ENCODE results near the gene RHOF. TPM values are rescaled to one million over a fixed set of nuclear protein-coding genes. Genes with fewer than 3 reads are reported as not detected.

Gene RHOF
- total and polyA plus RNA-seq, 2 of the 13 experiments (the other 11 are each of a cell fraction or from before 2014, with no cell fraction given) = 14.6 to 32.2 TPM

DNA sequence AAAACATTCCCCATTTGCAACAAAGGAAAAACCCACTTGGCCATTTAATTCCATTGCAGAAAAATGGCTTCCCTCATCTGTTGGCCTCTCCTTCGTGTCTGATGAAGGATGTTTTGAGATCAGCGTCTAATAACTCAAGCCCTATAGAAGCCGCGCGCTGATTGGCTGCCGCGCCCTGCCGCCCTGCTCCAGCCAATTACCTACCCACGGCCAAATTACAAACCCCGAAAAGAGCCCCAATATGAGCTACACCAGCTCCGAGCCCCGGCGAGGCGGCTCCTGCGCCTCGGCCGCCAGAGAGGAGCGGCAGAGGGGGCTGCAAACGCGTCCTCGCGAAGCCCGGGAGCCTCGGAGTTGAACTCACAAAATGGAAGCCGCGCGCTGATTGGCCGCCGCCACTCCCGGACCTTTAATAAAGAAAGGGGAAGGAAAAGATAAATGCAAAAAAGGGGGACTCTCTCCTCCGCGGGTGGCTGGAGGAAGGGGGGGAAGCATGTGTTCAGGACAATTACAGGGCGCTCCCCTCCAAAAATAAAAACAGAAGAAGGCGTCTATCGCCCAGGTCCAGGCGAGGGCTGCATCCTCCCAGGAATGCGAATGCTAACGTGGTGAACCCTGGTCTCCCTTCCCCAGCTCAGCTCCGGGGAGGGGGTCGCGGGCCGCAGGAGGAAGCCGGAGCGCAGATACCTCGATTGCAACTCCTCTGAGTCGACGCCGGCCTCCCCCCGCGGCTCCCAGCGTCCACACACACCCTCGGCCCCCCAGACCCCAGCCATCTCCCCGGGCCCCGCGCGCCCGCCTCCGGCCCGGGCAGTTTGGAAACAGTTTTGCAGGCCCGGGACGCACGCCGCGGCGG is 9.6 kb upstream of the RHOF start (continued):
- TF ChIP-seq, protein P1, sequence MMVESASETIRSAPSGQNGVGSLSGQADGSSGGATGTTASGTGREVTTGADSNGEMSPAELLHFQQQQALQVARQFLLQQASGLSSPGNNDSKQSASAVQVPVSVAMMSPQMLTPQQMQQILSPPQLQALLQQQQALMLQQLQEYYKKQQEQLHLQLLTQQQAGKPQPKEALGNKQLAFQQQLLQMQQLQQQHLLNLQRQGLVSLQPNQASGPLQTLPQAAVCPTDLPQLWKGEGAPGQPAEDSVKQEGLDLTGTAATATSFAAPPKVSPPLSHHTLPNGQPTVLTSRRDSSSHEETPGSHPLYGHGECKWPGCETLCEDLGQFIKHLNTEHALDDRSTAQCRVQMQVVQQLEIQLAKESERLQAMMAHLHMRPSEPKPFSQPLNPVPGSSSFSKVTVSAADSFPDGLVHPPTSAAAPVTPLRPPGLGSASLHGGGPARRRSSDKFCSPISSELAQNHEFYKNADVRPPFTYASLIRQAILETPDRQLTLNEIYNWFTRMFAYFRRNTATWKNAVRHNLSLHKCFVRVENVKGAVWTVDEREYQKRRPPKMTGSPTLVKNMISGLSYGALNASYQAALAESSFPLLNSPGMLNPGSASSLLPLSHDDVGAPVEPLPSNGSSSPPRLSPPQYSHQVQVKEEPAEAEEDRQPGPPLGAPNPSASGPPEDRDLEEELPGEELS (CRISPR knock-in tag; IDR thresholded peaks at IDR 0.05) = no peak
- TF ChIP-seq, protein P2, sequence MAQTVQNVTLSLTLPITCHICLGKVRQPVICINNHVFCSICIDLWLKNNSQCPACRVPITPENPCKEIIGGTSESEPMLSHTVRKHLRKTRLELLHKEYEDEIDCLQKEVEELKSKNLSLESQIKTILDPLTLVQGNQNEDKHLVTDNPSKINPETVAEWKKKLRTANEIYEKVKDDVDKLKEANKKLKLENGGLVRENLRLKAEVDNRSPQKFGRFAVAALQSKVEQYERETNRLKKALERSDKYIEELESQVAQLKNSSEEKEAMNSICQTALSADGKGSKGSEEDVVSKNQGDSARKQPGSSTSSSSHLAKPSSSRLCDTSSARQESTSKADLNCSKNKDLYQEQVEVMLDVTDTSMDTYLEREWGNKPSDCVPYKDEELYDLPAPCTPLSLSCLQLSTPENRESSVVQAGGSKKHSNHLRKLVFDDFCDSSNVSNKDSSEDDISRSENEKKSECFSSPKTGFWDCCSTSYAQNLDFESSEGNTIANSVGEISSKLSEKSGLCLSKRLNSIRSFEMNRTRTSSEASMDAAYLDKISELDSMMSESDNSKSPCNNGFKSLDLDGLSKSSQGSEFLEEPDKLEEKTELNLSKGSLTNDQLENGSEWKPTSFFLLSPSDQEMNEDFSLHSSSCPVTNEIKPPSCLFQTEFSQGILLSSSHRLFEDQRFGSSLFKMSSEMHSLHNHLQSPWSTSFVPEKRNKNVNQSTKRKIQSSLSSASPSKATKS (CRISPR knock-in tag; IDR thresholded peaks at IDR 0.05) = no peak
- 0 out of 2 replicates have a peak, but pooled peaks have one; percentile 26 for TF ChIP-seq ETV6 (CRISPR knock-in tag; conservative IDR thresholded peaks at IDR 0.05)
- peak; percentile 57 for TF ChIP-seq ZNF331 (CRISPR knock-in tag; IDR thresholded peaks at IDR 0.05)
- TF ChIP-seq ZNF431 (CRISPR knock-in tag; IDR thresholded peaks at IDR 0.05; ENCODE audit: borderline replicate concordance, low read depth) = peak; percentile 45; the same call in 1 of the 2 replicates
- TF ChIP-seq, protein P3, sequence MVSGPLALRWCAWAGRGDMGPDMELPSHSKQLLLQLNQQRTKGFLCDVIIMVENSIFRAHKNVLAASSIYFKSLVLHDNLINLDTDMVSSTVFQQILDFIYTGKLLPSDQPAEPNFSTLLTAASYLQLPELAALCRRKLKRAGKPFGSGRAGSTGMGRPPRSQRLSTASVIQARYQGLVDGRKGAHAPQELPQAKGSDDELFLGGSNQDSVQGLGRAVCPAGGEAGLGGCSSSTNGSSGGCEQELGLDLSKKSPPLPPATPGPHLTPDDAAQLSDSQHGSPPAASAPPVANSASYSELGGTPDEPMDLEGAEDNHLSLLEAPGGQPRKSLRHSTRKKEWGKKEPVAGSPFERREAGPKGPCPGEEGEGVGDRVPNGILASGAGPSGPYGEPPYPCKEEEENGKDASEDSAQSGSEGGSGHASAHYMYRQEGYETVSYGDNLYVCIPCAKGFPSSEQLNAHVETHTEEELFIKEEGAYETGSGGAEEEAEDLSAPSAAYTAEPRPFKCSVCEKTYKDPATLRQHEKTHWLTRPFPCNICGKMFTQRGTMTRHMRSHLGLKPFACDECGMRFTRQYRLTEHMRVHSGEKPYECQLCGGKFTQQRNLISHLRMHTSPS (CRISPR knock-in tag; IDR thresholded peaks at IDR 0.05; ENCODE audit: low read depth) = no peak
- TF ChIP-seq, protein P4, sequence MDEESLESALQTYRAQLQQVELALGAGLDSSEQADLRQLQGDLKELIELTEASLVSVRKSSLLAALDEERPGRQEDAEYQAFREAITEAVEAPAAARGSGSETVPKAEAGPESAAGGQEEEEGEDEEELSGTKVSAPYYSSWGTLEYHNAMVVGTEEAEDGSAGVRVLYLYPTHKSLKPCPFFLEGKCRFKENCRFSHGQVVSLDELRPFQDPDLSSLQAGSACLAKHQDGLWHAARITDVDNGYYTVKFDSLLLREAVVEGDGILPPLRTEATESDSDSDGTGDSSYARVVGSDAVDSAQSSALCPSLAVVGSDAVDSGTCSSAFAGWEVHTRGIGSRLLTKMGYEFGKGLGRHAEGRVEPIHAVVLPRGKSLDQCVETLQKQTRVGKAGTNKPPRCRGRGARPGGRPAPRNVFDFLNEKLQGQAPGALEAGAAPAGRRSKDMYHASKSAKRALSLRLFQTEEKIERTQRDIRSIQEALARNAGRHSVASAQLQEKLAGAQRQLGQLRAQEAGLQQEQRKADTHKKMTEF (CRISPR knock-in tag; IDR thresholded peaks at IDR 0.05) = peak; percentile 57; the same call in 1 of the 2 replicates
- peak; percentile 36; the same call in 1 of the 2 replicates for TF ChIP-seq RXRA (CRISPR knock-in tag; IDR thresholded peaks at IDR 0.05)
- no peak for TF ChIP-seq SATB2 (CRISPR knock-in tag; IDR thresholded peaks at IDR 0.05)
- TF ChIP-seq, protein P5, sequence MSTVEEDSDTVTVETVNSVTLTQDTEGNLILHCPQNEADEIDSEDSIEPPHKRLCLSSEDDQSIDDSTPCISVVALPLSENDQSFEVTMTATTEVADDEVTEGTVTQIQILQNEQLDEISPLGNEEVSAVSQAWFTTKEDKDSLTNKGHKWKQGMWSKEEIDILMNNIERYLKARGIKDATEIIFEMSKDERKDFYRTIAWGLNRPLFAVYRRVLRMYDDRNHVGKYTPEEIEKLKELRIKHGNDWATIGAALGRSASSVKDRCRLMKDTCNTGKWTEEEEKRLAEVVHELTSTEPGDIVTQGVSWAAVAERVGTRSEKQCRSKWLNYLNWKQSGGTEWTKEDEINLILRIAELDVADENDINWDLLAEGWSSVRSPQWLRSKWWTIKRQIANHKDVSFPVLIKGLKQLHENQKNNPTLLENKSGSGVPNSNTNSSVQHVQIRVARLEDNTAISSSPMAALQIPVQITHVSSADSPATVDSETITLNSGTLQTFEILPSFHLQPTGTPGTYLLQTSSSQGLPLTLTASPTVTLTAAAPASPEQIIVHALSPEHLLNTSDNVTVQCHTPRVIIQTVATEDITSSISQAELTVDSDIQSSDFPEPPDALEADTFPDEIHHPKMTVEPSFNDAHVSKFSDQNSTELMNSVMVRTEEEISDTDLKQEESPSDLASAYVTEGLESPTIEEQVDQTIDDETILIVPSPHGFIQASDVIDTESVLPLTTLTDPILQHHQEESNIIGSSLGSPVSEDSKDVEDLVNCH (CRISPR knock-in tag; IDR thresholded peaks at IDR 0.05) = no peak
- no peak for TF ChIP-seq ZNF33B (CRISPR knock-in tag; IDR thresholded peaks at IDR 0.05)
- TF ChIP-seq, protein P6, sequence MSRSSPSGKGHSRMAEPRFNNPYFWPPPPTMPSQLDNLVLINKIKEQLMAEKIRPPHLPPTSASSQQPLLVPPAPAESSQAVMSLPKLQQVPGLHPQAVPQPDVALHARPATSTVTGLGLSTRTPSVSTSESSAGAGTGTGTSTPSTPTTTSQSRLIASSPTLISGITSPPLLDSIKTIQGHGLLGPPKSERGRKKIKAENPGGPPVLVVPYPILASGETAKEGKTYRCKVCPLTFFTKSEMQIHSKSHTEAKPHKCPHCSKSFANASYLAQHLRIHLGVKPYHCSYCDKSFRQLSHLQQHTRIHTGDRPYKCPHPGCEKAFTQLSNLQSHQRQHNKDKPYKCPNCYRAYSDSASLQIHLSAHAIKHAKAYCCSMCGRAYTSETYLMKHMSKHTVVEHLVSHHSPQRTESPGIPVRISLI (CRISPR knock-in tag; IDR thresholded peaks at IDR 0.05; ENCODE audit: borderline replicate concordance) = no peak
- peak; percentile 27 for TF ChIP-seq SOX13 (IDR thresholded peaks at IDR 0.05)
- TF ChIP-seq SOX13 (CRISPR knock-in tag; conservative IDR thresholded peaks at IDR 0.05 in 1 of 2, IDR thresholded peaks at IDR 0.05 in 1 of 2) = no peak

All from HepG2 (cell line).